ENCODE results near the gene TYRO3.

The TYRO3 gene

DNA sequence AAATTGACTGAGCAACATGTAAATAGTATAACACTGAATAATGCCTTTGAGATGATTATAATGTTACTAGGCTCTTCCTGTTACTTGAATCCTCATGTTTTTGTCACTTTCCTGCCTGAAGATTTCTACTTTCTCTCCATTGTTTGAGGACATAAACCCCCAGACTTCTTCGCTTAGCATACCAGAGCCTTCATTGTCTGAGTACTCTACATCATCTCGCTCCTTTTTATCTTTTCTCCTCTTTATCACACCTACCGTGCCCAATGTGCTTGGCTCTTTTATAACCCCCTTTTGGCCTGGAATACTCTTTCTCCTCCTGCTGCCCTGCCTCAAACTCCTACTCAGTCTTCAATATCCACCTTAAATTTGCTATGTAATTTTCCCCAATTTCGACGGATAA lies 70.9 kb downstream of the TYRO3 start:
- TF ChIP-seq, protein P1, sequence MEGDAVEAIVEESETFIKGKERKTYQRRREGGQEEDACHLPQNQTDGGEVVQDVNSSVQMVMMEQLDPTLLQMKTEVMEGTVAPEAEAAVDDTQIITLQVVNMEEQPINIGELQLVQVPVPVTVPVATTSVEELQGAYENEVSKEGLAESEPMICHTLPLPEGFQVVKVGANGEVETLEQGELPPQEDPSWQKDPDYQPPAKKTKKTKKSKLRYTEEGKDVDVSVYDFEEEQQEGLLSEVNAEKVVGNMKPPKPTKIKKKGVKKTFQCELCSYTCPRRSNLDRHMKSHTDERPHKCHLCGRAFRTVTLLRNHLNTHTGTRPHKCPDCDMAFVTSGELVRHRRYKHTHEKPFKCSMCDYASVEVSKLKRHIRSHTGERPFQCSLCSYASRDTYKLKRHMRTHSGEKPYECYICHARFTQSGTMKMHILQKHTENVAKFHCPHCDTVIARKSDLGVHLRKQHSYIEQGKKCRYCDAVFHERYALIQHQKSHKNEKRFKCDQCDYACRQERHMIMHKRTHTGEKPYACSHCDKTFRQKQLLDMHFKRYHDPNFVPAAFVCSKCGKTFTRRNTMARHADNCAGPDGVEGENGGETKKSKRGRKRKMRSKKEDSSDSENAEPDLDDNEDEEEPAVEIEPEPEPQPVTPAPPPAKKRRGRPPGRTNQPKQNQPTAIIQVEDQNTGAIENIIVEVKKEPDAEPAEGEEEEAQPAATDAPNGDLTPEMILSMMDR (IDR thresholded peaks at IDR 0.05; ENCODE audit: control insufficient read depth, extremely low read depth, insufficient read depth): no peak

DNA sequence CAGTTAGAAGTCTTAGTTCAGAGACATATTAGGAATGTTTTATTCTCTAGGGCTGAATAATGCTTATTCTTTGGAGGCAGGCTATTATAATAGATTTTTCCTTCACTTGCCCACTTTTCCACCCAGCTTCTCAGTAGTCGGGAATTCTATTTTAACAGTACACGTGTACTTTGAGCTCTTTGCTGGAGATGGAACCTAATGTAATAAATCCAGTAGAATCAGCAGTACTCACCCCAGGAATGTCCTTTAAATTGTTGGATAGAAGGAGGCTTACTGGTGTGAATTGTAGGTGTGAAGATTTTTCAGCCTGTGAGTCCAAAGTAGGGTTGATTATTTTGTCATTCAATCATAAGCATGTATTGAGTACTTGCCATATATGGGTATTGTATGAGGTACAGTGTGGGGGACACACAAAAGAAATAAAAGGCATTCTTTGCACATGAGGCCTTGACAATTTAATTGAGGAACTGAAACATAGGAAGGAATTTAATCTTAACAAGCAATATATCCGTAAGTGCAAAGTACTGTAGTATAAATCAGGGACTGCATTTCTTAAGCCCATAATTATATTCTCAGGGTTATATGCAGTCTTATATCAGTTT lies 71.7 kb downstream of the TYRO3 start:
- TF ChIP-seq, protein P1 (IDR thresholded peaks at IDR 0.05; ENCODE audit: control insufficient read depth, extremely low read depth, insufficient read depth): no peak
- H3K4me3 ChIP-seq (ENCODE audit: low read depth, low read length): no peak overlapping the region
- DNase-seq (ENCODE audit: low read depth): no peak

More for the DNA sequence above, 70.9 kb downstream of the TYRO3 start:
- H3K4me3 ChIP-seq (ENCODE audit: low read depth, low read length): no peak overlapping the region
- DNase-seq (ENCODE audit: low read depth): no peak

DNA sequence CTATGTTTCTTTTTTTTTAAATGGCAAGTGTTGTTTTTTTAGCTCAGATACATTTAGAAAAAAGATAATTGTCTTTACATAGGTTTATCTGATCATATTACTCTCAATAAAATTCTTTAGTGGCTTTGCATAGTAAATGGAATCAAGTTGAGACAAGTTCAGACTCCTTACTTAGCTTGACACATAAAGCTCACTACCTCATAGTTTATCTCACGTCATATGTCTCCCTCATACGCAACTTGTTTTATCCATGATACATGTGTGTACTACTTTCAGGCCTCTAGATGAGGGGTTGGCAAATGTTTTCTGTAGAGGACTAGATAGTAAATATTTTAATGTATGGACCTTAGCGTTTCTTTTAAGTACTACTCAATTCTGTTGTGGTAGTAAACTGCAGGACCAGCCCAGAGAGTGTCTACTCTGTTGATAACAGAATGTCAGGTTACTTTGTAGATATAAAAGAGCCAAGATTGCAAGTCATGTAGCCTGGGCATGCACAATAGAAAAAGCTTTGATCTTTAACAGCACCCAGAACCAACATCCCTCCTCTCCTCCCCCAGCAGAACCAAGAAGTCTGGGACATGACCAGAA lies 73.0 kb downstream of the TYRO3 start:
- TF ChIP-seq, protein P1 (IDR thresholded peaks at IDR 0.05; ENCODE audit: control insufficient read depth, extremely low read depth, insufficient read depth): no peak
- no peak for DNase-seq (ENCODE audit: low read depth)
- no peak overlapping the region for H3K4me3 ChIP-seq (ENCODE audit: low read depth, low read length)

Measured in LNCaP clone FGC (cell line).